NAMALWA (cell line): Measurements from ENCODE around the gene CFAP206.

Experiments used
- DNase-seq: peaks from one replicate; pipeline ENCODE4 v3.0.0-alpha.2; 2015; ENCODE audit warnings: low spot score

Gene CFAP206

GRCh38 chr6:87407901-87408720 is at the start of gene CFAP206:
Gene CFAP206, plus strand, starts transcription at chr6:87407972. Its CDS starts 1,868 bp downstream, at chr6:87409840.
- peak; percentile 91 for DNase-seq

- no peak for DNase-seq
Measured at GRCh38 chr6:87364602-87365252, 43.0 kb upstream of the CFAP206 start.

- no peak for DNase-seq
Measured at GRCh38 chr6:87366072-87366827, 41.5 kb upstream of the CFAP206 start.

- DNase-seq, result no peak
Measured at GRCh38 chr6:87366899-87367298, 40.9 kb upstream of the CFAP206 start.

GRCh38 chr6:87373377-87373776 is 34.4 kb upstream of the CFAP206 start:
- DNase-seq, result no peak

GRCh38 chr6:87375315-87375714 is 32.5 kb upstream of the CFAP206 start:
- DNase-seq, result no peak

GRCh38 chr6:87376643-87377042 is 31.1 kb upstream of the CFAP206 start:
- no peak for DNase-seq

- DNase-seq, result no peak
Measured at GRCh38 chr6:87378947-87379346, 28.8 kb upstream of the CFAP206 start.

GRCh38 chr6:87382861-87383260 is 24.9 kb upstream of the CFAP206 start:
- DNase-seq, result no peak

GRCh38 chr6:87384038-87384437 is 23.7 kb upstream of the CFAP206 start:
- no peak for DNase-seq

- no peak for DNase-seq
Measured at GRCh38 chr6:87384449-87384848, 23.3 kb upstream of the CFAP206 start.

- peak; percentile 66 for DNase-seq
Measured at GRCh38 chr6:87391334-87391733, 16.4 kb upstream of the CFAP206 start.

- DNase-seq, result peak; percentile 86
Measured at GRCh38 chr6:87393026-87393622, 14.6 kb upstream of the CFAP206 start.

GRCh38 chr6:87395431-87395830 is 12.3 kb upstream of the CFAP206 start:
- no peak for DNase-seq

- DNase-seq, result peak; percentile 39
Measured at GRCh38 chr6:87396595-87397392, 11.0 kb upstream of the CFAP206 start.

- no peak for DNase-seq
Measured at GRCh38 chr6:87397656-87398055, 10.1 kb upstream of the CFAP206 start.

- no peak for DNase-seq
Measured at GRCh38 chr6:87401832-87402231, 5.9 kb upstream of the CFAP206 start.

- DNase-seq, result no peak
Measured at GRCh38 chr6:87407561-87407900, 241 bp upstream of the CFAP206 start.

GRCh38 chr6:87408721-87409155 is 966 bp downstream of the CFAP206 start:
- DNase-seq, result no peak

GRCh38 chr6:87419266-87419665 is 11.5 kb downstream of the CFAP206 start:
- DNase-seq, result no peak

- no peak for DNase-seq
Measured at GRCh38 chr6:87420360-87420759, 12.6 kb downstream of the CFAP206 start.

GRCh38 chr6:87421576-87421975 is 13.8 kb downstream of the CFAP206 start:
- no peak for DNase-seq
